B cell (primary cell): ENCODE data around the gene CORO1C. TPM values are rescaled to one million over a fixed set of nuclear protein-coding genes. Genes with fewer than 3 reads are reported as not detected.

Experiments
- ATAC-seq: fragments of 200-7000 bp; cut with Tn5 transposase; one replicate; pipeline ENCODE4 v1.10.0; 2021; ENCODE audit warnings: low read depth, mild to moderate bottlenecking, moderate number of reproducible peaks, moderate library complexity
- CTCF ChIA-PET: fragments of 350-600 bp; sonication (Branson Sonifier 250); formaldehyde crosslinking; loops from one replicate; lab custom pipeline; 2021; ENCODE audit warnings: antibody characterized with exemption, inconsistent platforms; lab: Charles Lee
- POLR2A ChIA-PET: fragments of 350-600 bp; sonication (Branson Sonifier 250); formaldehyde crosslinking; loops from one replicate; lab custom pipeline; 2021; ENCODE audit warnings: antibody characterized with exemption; lab: Charles Lee
- DNase-seq: peaks from one replicate; pipeline ENCODE4 v3.0.0; 2013
- H2AFZ ChIP-seq: 2 replicates; pipeline ENCODE4 v1.6.1; 2012; ENCODE audit warnings: mild to moderate bottlenecking, low read depth, low read length; ENCODE audit not compliant: insufficient read depth, poor library complexity, severe bottlenecking
- H3K27ac ChIP-seq, 2 donors: 1 replicate in 1 of 2; 2 replicates in 1 of 2; pipeline ENCODE4 v1.5.1; 2012 to 2013; ENCODE audit warnings: low read length in 2 of 2, mild to moderate bottlenecking in 2 of 2, moderate library complexity in 1 of 2
- H3K27me3 ChIP-seq, 4 experiments: fragments of 200-600 bp in 1 of 4; sonication (generic) in 1 of 4; replicated peaks in 1 of 4; 1 replicate in 2 of 4; 2 replicates in 2 of 4; pipeline versions ENCODE4 v1.6.1 to v1.7.0; 2013 to 2016; ENCODE audit warnings: low read length in 3 of 4, mild to moderate bottlenecking in 2 of 4, mixed read lengths in 1 of 4, moderate library complexity in 1 of 4; ENCODE audit not compliant: insufficient read depth in 4 of 4, control insufficient read depth in 3 of 4; ENCODE audit errors: control extremely low read depth in 1 of 4
- H3K36me3 ChIP-seq, 2 experiments: replicated peaks in 1 of 2; 1 replicate in 1 of 2; 2 replicates in 1 of 2; pipeline versions ENCODE4 v1.6.1 to v1.7.1; 2013; ENCODE audit warnings: low read length in 1 of 2; ENCODE audit not compliant: insufficient read depth in 2 of 2, control insufficient read depth in 1 of 2; ENCODE audit errors: control extremely low read depth in 1 of 2, extremely low read depth in 1 of 2
- H3K4me1 ChIP-seq, 2 donors: fragments of 200-600 bp in 1 of 2; sonication (generic) in 1 of 2; 1 replicate in 1 of 2; 2 replicates in 1 of 2; pipeline versions ENCODE4 v1.5.1 to v1.6.1; 2013 to 2017; ENCODE audit warnings: low read length in 2 of 2; ENCODE audit not compliant: control insufficient read depth in 2 of 2, insufficient read depth in 2 of 2
- H3K4me2 ChIP-seq: replicated peaks from 2 replicates; pipeline ENCODE3; 2012; ENCODE audit warnings: mild to moderate bottlenecking, low read depth, low read length; ENCODE audit not compliant: poor library complexity, severe bottlenecking
- H3K4me3 ChIP-seq, 5 experiments: fragments of 200-600 bp in 1 of 5; sonication (generic) in 1 of 5; 1 replicate in 3 of 5; 2 replicates in 2 of 5; pipeline versions ENCODE4 v1.5.1 to v1.7.0; 2011 to 2016; ENCODE audit warnings: low read length in 4 of 5, mild to moderate bottlenecking in 4 of 5, low read depth in 2 of 5, control low read depth in 1 of 5, moderate library complexity in 1 of 5; ENCODE audit not compliant: insufficient read depth in 1 of 5; ENCODE audit errors: control extremely low read depth in 1 of 5, extremely low read depth in 1 of 5
- H3K79me2 ChIP-seq: fragments of 200-600 bp; sonication (generic); one replicate; pipeline ENCODE4 v1.6.0; 2016; ENCODE audit warnings: low read length; ENCODE audit not compliant: control insufficient read depth, insufficient read depth
- H3K9ac ChIP-seq: fragments of 200-600 bp; sonication (generic); 2 replicates; pipeline ENCODE4 v1.6.1; 2017; ENCODE audit warnings: mild to moderate bottlenecking, low read length, moderate library complexity
- H3K9me3 ChIP-seq, 3 donors: one replicate each; pipeline versions ENCODE4 v1.6.1 to v1.7.1; 2013; ENCODE audit warnings: low read length in 2 of 3; ENCODE audit not compliant: control insufficient read depth in 2 of 3, insufficient read depth in 1 of 3; ENCODE audit errors: control extremely low read depth in 1 of 3
- H4K20me1 ChIP-seq: 2 replicates; pipeline ENCODE4 v1.6.0; 2012; ENCODE audit warnings: mild to moderate bottlenecking, low read length; ENCODE audit not compliant: insufficient read depth, control insufficient read depth, poor library complexity, severe bottlenecking
- H3K27ac Mint-ChIP-seq: one replicate; pipeline ENCODE4 v1.8.0; 2021; ENCODE audit warnings: mixed read lengths
- H3K27me3 Mint-ChIP-seq: one replicate; pipeline ENCODE4 v1.8.0; 2021; ENCODE audit warnings: mixed read lengths
- H3K4me1 Mint-ChIP-seq: one replicate; pipeline ENCODE4 v1.8.0; 2021; ENCODE audit warnings: mixed read lengths
- H3K4me3 Mint-ChIP-seq: one replicate; pipeline ENCODE4 v1.8.0; 2021; ENCODE audit warnings: mixed read lengths
- H3K9me3 Mint-ChIP-seq: one replicate; pipeline ENCODE4 v1.8.0; 2022; ENCODE audit warnings: mixed read lengths; ENCODE audit not compliant: insufficient read depth
- EZH2 ChIP-seq: IDR thresholded peaks from 2 replicates; pipeline ENCODE4 v1.6.1; 2012; ENCODE audit warnings: borderline replicate concordance, low read depth, mild to moderate bottlenecking, moderate library complexity, low read length; ENCODE audit not compliant: insufficient read depth, poor library complexity, severe bottlenecking
- WGBS: methylation state at CpG from one replicate; pipeline ENCODE4 v1.1.5; 2013; ENCODE audit warnings: missing lambda C conversion rate; ENCODE audit not compliant: insufficient coverage; 5-methylcytosine and 5-hydroxymethylcytosine counted together
- intact Hi-C: fragments of 100-400 bp; cut with micrococcal nuclease; formaldehyde crosslinking; loops from one replicate; pipeline ENCODE4 v1.10.0; 2022
- polyA plus RNA-seq: library from polyadenylated mRNA; depleted of rRNA; stranded (reverse); fragments of >200 nt; gene quantifications from 2 replicates; pipeline ENCODE4 v1.2.3, GENCODE V29; 2012
- total RNA-seq, 2 donors: library from RNA; stranded (reverse); fragments of 120-200 nt in 1 of 2; gene quantifications; 1 replicate in 1 of 2; 2 replicates in 1 of 2; pipeline versions ENCODE4 v1.2.3 to v1.2.4, GENCODE V29; 2013 to 2022
- TF ChIP-seq, protein P1 (sequence below): fragments of 200-600 bp; IDR thresholded peaks from one replicate; pipeline ENCODE4 v1.8.0; 2022; ENCODE audit warnings: antibody characterized with exemption, mild to moderate bottlenecking

Gene CORO1C
- total and polyA plus RNA-seq, 2 donors (not counting 1 experiment from before 2014, with no cell fraction given): 19.2 to 68.0 TPM

DNA sequence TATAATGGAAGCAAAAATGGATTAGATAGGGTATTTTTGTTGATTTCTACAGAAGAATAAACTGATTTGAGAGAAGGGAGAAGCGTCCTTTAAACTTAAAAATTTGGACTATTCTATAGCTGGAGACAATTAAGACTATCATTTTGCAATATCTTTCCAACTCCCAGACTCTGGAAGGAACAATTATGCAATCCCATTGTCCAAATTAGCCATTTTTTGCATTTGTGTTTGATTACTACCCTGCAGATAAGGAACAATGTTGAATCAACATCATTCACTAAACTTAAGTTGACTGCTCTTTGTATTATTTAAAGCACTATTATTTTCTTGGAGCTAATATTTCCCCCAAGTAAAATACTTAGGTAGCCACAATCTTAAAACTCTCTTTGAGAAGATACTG lies 62.8 kb downstream of the CORO1C start:
- POLR2A ChIA-PET: no interaction called here
- TF ChIP-seq, protein P1, sequence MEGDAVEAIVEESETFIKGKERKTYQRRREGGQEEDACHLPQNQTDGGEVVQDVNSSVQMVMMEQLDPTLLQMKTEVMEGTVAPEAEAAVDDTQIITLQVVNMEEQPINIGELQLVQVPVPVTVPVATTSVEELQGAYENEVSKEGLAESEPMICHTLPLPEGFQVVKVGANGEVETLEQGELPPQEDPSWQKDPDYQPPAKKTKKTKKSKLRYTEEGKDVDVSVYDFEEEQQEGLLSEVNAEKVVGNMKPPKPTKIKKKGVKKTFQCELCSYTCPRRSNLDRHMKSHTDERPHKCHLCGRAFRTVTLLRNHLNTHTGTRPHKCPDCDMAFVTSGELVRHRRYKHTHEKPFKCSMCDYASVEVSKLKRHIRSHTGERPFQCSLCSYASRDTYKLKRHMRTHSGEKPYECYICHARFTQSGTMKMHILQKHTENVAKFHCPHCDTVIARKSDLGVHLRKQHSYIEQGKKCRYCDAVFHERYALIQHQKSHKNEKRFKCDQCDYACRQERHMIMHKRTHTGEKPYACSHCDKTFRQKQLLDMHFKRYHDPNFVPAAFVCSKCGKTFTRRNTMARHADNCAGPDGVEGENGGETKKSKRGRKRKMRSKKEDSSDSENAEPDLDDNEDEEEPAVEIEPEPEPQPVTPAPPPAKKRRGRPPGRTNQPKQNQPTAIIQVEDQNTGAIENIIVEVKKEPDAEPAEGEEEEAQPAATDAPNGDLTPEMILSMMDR: no peak
- no peak for TF ChIP-seq EZH2

DNA sequence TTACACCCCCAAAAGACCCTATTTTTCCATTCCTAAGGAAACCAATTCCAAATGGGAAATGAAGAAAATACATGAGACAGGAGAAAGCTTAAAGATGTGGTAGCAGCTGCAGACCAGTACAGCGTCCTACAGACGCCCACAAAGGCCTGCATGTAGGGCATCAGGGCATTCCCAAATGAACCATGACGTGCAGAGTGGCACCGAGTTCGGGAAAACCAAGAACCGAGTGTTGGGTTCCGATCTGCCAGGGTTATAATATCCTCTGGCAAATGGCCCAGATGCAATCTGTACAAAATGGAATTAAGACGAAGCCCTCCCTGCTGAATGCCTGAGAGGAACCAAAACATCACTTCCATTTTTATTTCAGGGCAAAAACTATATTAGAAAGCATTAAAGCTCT lies 63.3 kb downstream of the CORO1C start:
- ChIA-PET CTCF (interaction anchor here (0.9 to 11.7 kb wide), 7 partner anchors 31 to 284 kb away, joined by 3 to 312 read pairs (median 132); partner anchors contain the start of genes ISCU, SART3 and SELPLG), POLR2A (no interaction called here)
- no peak overlapping the region for H3K27ac Mint-ChIP-seq
- no peak for TF ChIP-seq EZH2
- TF ChIP-seq, protein P1: no peak
- no peaks in the 10 kb centered on the region for H3K9me3 Mint-ChIP-seq
- Histone ChIP-seq H3K79me2 (peaks cover 47% of the 10 kb centered on the region), H3K9me3 (no peaks in the 10 kb centered on the region), H3K4me2 (no peak overlapping the region), H3K4me1 (peaks cover 50 to 52% of the 10 kb centered on the region in 2 donors), H4K20me1 (no peaks in the 10 kb centered on the region), H3K4me3 (no peak overlapping the region), H2AFZ (no peak overlapping the region), H3K27me3 (no peaks in the 10 kb centered on the region), H3K36me3 (peaks cover 3 to 5% of the 10 kb centered on the region in 2 experiments), H3K9ac (no peak overlapping the region), H3K27ac (no peak overlapping the region)
- H3K4me1 Mint-ChIP-seq: peaks cover 46% of the 10 kb centered on the region
- WGBS: 94% methylated on average over 7 of the region's 8 CpGs
- ATAC-seq (no peak), DNase-seq (no peak)
- H3K4me3 Mint-ChIP-seq: no peak overlapping the region
- intact Hi-C loops: no loop called here
- no peaks in the 10 kb centered on the region for H3K27me3 Mint-ChIP-seq

More for the DNA sequence above, 62.8 kb downstream of the CORO1C start:
- DNase-seq: no peak
- H3K9me3 ChIP-seq: no peaks in the 10 kb centered on the region
- H3K4me1 ChIP-seq: peaks cover 45 to 47% of the 10 kb centered on the region in 2 donors
- no peak overlapping the region for H2AFZ ChIP-seq
- H3K36me3 ChIP-seq: peaks cover 3 to 5% of the 10 kb centered on the region in 2 experiments
- peaks cover 41% of the 10 kb centered on the region for H3K4me1 Mint-ChIP-seq
- no peaks in the 10 kb centered on the region for H4K20me1 ChIP-seq
- H3K4me3 ChIP-seq: no peak overlapping the region
- H3K4me3 Mint-ChIP-seq: no peak overlapping the region
- H3K27ac ChIP-seq: no peak overlapping the region
- H3K4me2 ChIP-seq: no peak overlapping the region
- no peaks in the 10 kb centered on the region for H3K27me3 ChIP-seq
- no peak overlapping the region for H3K9ac ChIP-seq
- CTCF ChIA-PET: interaction anchor here (0.9 to 11.7 kb wide), 11 partner anchors 11 to 284 kb away, joined by 3 to 312 read pairs (median 4); partner anchors contain the start of gene SELPLG
- H3K79me2 ChIP-seq: peaks cover 44% of the 10 kb centered on the region
- intact Hi-C loops: no loop called here
- H3K9me3 Mint-ChIP-seq: no peaks in the 10 kb centered on the region
- H3K27me3 Mint-ChIP-seq: no peaks in the 10 kb centered on the region
- no peak overlapping the region for H3K27ac Mint-ChIP-seq
- no CpG with 5 or more reads among the region's 1 CpG for WGBS
- ATAC-seq: no peak
